DMS 273 (cell line): Measurements from ENCODE around the gene DSG2.
"Not testable (repeated sequence)": the region's sequence is repeated elsewhere in the genome, so short reads cannot be mapped to it uniquely, and the experiment has no call there.

ENCODE experiments used
- DNase-seq: peaks from one replicate; lab custom pipeline; 2025; ENCODE audit not compliant: unreplicated experiment; lab: John Stamatoyannopoulos, UW

Gene DSG2

DNA sequence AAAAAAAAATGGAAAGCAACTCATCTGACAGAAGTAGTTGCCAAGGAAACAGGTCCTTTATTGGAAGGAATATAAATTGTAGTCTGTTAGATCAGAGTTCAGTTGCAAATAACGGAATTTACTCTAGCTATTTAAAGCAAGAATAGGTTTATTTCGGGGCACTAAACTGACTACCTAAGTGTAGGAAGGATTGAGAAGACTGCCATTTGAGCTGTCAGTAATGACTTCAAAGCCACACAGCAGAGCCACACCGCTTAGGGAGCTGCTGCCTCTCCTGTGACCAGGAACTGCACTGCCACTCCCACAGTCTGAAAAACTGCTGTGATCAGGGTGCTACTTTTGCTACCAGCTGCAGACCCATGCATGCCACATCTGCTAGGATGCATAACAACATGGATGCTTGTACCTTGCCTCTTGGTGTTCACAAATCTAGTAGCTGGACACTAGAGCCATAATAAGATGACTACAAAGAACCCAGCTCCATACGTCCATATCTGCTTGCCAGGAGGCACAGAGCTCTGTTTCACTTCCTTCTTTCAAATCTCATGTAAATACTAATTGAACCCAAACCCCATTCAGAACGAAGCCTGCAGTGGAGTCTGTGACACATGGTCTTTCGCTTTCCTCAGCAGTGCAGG lies 2.2 kb downstream of the DSG2 start:
- DNase-seq: no peak

DNA sequence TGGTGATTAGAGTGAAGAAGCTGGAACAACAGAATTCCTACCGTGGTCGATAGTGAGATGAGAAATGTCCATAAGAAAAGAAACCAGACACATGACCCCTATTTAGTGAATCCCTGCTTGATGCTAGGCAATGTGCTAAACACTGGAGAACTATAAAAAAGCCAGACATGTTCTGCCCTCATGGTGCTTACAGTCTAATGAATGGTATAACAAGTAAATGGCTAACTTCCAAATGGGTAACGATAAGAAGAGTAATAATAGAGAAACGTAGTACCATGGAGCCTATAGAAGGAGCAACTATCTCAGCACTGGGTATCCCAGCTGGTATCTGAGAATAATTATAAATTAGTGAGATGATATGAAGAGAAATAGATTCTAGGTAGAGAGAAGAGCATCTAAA lies 5.0 kb downstream of the DSG2 start:
- no peak for DNase-seq

- no peak for DNase-seq
These were observed 6.6 kb downstream of the DSG2 start for GRCh38 chr18:31504455-31505147.

GRCh38 chr18:31505156-31505555 lies 7.2 kb downstream of the DSG2 start:
- DNase-seq: no peak

GRCh38 chr18:31506024-31506742 lies 8.2 kb downstream of the DSG2 start:
- no peak for DNase-seq

- DNase-seq: not testable (repeated sequence)
These were observed 9.1 kb downstream of the DSG2 start for GRCh38 chr18:31507124-31507523.

DNA sequence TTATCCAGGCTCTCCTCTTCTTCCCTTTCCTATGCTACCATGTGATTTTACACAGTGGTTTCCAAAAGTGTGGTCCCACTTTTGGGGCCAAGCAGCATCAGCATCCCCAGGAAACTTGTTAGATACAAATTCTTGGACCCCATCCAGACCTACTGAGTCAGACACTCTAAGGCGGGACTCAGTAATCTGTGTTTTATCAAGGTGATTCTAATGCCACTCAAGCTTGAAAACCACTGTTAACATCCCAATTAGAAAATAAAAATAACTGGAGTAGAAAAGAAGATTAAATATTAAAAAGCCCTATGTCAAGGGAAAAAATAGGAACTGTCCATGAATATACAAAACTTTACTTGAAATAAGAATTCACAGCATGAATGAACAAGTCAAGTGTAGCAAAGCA lies 10.8 kb downstream of the DSG2 start:
- no peak for DNase-seq

- DNase-seq: no peak
These were observed 11.6 kb downstream of the DSG2 start for GRCh38 chr18:31509571-31509970.

GRCh38 chr18:31510319-31510718 lies 12.3 kb downstream of the DSG2 start:
- DNase-seq: no peak

GRCh38 chr18:31511098-31511497 lies 13.1 kb downstream of the DSG2 start:
- no peak for DNase-seq

GRCh38 chr18:31512203-31512764 lies 14.3 kb downstream of the DSG2 start:
- no peak for DNase-seq

DNA sequence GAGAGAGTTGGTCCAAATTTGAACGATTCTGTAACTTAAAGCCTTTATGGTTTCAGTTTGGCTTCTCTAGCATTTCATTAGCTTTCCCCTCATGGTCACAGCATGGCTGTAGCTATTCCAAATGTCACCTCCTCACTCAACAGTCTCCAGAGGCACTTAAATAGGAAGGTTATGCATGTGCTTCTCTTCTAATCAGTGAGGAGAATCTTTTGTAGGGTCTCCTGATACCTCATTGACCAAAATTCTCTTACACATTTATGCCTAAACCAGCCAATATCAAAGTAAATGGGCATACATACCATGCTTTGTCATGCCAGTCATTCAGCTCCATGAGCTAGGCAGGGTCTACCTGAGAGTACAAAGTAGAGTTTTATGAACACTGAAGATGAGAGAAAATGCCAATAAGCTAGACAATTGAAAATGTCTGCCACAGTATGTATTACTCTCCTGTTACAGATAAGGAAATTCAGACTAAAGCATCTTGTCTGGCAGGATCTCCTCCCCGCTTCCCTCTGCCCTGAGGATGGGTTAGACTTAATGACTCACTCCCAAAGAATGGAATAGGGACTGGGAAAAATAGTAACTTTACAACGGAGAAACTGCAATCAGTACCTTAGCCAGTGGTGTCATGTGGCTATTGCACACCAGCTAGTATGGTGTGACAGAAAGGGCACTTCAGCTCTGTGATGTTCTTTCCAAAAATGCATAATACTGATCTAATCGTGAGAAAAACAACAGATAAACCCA lies 15.4 kb downstream of the DSG2 start:
- no peak for DNase-seq

DNA sequence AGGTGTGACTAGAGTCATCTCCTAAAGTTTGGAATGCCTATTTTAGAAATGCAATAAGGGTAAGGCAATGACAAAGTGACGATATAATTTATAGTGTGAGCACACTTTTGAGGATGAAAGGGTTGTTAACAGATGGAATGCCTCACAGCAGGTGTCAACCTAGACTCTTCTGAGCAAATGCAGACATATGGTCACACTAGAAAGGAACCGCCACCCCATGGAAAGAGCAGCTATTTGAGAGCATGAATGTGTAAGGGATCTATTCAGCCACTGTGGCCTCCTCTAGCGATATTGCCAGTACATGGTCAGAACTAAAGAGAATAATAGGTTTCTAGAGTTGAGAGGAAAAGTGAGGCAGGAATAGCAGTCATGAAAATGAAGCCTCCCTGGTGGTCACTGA lies 18.5 kb downstream of the DSG2 start:
- DNase-seq: peak; percentile 83

GRCh38 chr18:31526374-31526773 lies 28.4 kb downstream of the DSG2 start:
- no peak for DNase-seq

DNA sequence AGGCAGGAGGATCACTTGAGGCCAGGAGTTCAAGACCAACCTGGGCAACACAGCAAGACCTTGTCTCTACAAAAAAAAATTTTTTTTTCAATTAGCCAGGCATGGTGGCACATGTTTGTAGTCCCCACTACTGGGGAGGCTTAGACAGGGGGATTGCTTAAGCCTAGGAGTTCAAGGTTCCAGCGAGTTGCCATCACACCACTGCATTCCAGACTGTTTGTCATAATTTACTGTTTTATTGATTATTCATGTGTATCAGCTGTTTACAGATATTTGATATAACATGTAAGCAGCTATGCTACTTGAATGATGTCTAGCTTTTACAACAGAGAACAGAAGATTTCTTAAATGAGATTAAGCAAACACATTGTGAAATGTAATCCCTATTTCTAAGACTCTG lies 35.3 kb downstream of the DSG2 start:
- DNase-seq: no peak

GRCh38 chr18:31538837-31539236 lies 40.9 kb downstream of the DSG2 start:
- DNase-seq: no peak

- no peak for DNase-seq
These were observed 48.5 kb downstream of the DSG2 start for GRCh38 chr18:31546476-31546875.

GRCh38 chr18:31548853-31549252 lies 50.9 kb downstream of the DSG2 start:
- no peak for DNase-seq

GRCh38 chr18:31549416-31549815 lies 51.4 kb downstream of the DSG2 start:
- no peak for DNase-seq

DNA sequence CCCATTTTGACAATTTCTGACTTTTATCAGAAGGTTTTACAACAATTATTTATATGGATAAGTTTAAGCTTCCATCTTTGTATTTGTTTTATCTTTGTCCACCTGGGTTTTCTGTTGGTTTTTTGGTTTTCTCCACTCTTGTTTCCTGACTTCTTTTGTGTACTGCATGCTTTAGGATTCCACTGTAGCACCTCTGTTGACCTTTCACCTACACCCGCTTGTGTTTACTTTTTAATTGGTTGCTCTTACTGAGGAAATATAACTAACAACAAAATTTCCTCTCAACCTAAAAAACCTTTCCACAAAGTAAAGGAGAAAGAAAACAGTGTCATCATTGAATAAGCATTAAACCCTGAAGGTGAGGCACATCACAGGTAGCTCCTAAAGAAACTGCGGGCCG lies 53.9 kb downstream of the DSG2 start:
- DNase-seq: no peak

DNA sequence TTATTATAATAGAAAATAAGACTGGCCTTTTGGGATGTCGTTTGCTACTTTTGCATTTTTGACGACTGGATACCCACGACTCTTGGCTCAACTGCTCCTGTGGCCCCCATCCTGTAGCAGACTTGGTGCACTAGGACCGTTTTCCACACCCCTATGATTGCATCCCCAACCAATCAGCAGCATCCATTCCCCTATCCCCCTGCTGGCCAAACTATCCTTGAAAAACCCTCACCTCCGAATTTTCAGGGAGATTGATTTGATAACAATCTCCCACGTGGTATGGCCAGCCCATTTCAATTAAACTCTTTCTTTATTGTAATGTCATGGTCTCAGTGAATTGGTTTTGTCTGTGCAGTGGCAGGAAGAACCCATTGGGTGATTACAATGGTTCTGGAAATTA lies 55.8 kb downstream of the DSG2 start:
- DNase-seq: peak; percentile 47
